HG02571 (cell line): Measurements from ENCODE around the gene KIF9.
A peak's percentile ranks its signal among the peaks of the same experiment; 100 is the strongest.
"Not testable (repeated sequence)": the region's sequence is repeated elsewhere in the genome, so short reads cannot be mapped to it uniquely, and the experiment has no call there.

ENCODE experiments used
- ATAC-seq: cut with Tn5 transposase; IDR thresholded peaks from one replicate; pipeline ENCODE4 v1.9.1; 2021; ENCODE audit warnings: mild to moderate bottlenecking, moderate library complexity; ENCODE audit not compliant: unreplicated experiment

Gene KIF9

GRCh38 chr3:47282424-47283192, at the start of gene KIF9, which contains the start of gene KLHL18:
Gene KIF9, minus strand, starts transcription at chr3:47282799. Its CDS starts 5,425 bp downstream, at chr3:47277374.
Gene KLHL18, plus strand, starts transcription at chr3:47282944. Its CDS starts 22 bp downstream, at chr3:47282966.
- peak; percentile 75 for ATAC-seq

GRCh38 chr3:47324278-47324865, 41.8 kb upstream of the KIF9 start:
- no peak for ATAC-seq

GRCh38 chr3:47323431-47324277, 41.1 kb upstream of the KIF9 start:
- no peak for ATAC-seq

GRCh38 chr3:47319956-47320355, 37.4 kb upstream of the KIF9 start:
- ATAC-seq = no peak

GRCh38 chr3:47318916-47319315, 36.3 kb upstream of the KIF9 start:
- no peak for ATAC-seq

- not testable (repeated sequence) for ATAC-seq
Measured at GRCh38 chr3:47316151-47316550, 33.6 kb upstream of the KIF9 start.

- ATAC-seq = no peak
Measured at GRCh38 chr3:47315069-47315647, 32.6 kb upstream of the KIF9 start.

GRCh38 chr3:47314056-47314764, 31.6 kb upstream of the KIF9 start:
- no peak for ATAC-seq

GRCh38 chr3:47313341-47314055, 30.9 kb upstream of the KIF9 start:
- ATAC-seq = no peak

GRCh38 chr3:47310391-47310790, 27.8 kb upstream of the KIF9 start:
- no peak for ATAC-seq

- ATAC-seq = not testable (repeated sequence)
Measured at GRCh38 chr3:47309231-47309630, 26.6 kb upstream of the KIF9 start.

- ATAC-seq = no peak
Measured at GRCh38 chr3:47306022-47306421, 23.4 kb upstream of the KIF9 start.

GRCh38 chr3:47301456-47301855, 18.9 kb upstream of the KIF9 start:
- ATAC-seq = no peak

GRCh38 chr3:47299381-47300318, 17.1 kb upstream of the KIF9 start:
- ATAC-seq = no peak

- no peak for ATAC-seq
Measured at GRCh38 chr3:47298439-47298838, 15.8 kb upstream of the KIF9 start.

- ATAC-seq = no peak
Measured at GRCh38 chr3:47296562-47297302, 14.1 kb upstream of the KIF9 start.

- no peak for ATAC-seq
Measured at GRCh38 chr3:47295976-47296375, 13.4 kb upstream of the KIF9 start.

GRCh38 chr3:47295322-47295721, 12.7 kb upstream of the KIF9 start:
- ATAC-seq = no peak
